Neural cell (in vitro differentiated cells): ENCODE data around the gene ATP11B.

Source experiments
- EP300 ChIP-seq: fragments of 450-650 bp; conservative IDR thresholded peaks from 2 replicates; pipeline ENCODE4 v1.6.1; 2014; ENCODE audit warnings: antibody characterized with exemption, mild to moderate bottlenecking, moderate library complexity; ENCODE audit not compliant: poor library complexity, severe bottlenecking
- EZH2 ChIP-seq: fragments of 200-600, 300-800 bp; shearing (Covaris generic), sonication (generic); IDR thresholded peaks from 2 replicates; pipeline ENCODE4 v1.6.1; 2014; ENCODE audit warnings: antibody characterized with exemption, low read length, borderline replicate concordance, mild to moderate bottlenecking; ENCODE audit not compliant: insufficient read depth, poor library complexity, severe bottlenecking
- TAF1 ChIP-seq: IDR thresholded peaks from 2 replicates; pipeline ENCODE4 v1.6.1; 2012; ENCODE audit warnings: low read depth
- TF ChIP-seq, protein P1 (sequence below): fragments of 450-650 bp; IDR thresholded peaks from 2 replicates; pipeline ENCODE4 v1.5.1; 2014; ENCODE audit warnings: antibody characterized with exemption, mild to moderate bottlenecking, moderate library complexity; ENCODE audit not compliant: poor library complexity, severe bottlenecking

DNA sequence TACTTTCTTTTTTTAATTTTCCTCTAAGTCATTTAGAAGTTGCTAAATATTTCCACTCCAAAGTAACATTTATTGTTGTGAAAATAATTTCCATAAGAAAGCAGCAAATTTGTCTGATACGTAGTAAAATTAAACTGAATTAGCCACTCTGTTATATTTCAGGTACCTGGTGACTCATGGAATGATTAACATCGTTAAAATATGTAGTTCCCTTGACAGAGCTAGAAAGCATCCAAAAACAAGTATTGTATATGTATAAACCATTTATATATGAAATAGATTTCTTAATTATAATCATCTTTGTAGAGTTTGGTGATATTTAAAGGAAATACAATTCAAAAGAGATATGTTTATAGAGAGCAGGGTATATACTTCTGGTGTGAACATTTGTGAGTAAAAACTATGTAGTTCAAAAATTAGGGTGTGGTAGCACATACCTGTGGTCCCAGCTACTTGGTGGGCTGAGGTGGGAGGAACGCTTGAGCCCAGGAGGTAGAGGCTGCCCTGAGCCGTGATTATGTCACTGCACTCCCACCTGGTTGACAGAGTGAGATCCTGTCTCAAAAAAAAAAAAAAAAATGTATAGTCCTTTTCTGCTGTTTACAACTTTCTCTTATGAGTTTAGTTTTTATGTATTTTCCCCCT is 36.6 kb downstream of the ATP11B start:
- TF ChIP-seq EP300 (no peak), TAF1 (no peak), EZH2 (no peak)
- TF ChIP-seq, protein P1, sequence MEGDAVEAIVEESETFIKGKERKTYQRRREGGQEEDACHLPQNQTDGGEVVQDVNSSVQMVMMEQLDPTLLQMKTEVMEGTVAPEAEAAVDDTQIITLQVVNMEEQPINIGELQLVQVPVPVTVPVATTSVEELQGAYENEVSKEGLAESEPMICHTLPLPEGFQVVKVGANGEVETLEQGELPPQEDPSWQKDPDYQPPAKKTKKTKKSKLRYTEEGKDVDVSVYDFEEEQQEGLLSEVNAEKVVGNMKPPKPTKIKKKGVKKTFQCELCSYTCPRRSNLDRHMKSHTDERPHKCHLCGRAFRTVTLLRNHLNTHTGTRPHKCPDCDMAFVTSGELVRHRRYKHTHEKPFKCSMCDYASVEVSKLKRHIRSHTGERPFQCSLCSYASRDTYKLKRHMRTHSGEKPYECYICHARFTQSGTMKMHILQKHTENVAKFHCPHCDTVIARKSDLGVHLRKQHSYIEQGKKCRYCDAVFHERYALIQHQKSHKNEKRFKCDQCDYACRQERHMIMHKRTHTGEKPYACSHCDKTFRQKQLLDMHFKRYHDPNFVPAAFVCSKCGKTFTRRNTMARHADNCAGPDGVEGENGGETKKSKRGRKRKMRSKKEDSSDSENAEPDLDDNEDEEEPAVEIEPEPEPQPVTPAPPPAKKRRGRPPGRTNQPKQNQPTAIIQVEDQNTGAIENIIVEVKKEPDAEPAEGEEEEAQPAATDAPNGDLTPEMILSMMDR = no peak
